Stimulated activated CD4-positive, alpha-beta T cell treated with anti-CD3 and anti-CD28 coated beads, Interleukin-2, amount 100 ng/mL, for 24 hours (primary cell): ENCODE measurements around the gene HIVEP3.

Source experiments
- DNase-seq, 2 donors: peaks; one replicate each; pipeline ENCODE4 v3.0.0-alpha.2; 2020

HIVEP3 gene

DNA sequence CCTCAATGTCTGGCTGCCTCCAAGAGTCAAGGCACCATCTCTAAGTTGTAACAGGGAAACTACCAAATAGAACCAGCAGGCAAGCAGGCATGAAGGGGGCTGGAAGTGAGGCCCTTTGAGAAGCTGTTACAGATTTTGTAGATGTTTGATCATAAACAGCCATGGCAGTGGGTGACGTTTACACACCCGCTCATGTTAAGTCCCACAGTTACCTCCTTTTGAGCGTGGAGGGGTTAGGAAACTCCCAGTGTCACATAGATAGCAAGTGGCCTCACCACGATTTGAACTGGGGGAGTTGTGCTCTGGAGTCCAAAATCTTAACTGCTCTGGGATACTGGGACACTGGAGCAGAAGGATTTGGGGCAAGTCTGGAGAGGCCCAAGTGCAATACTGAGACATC is 192.4 kb downstream of the HIVEP3 start:
- no peak for DNase-seq

DNA sequence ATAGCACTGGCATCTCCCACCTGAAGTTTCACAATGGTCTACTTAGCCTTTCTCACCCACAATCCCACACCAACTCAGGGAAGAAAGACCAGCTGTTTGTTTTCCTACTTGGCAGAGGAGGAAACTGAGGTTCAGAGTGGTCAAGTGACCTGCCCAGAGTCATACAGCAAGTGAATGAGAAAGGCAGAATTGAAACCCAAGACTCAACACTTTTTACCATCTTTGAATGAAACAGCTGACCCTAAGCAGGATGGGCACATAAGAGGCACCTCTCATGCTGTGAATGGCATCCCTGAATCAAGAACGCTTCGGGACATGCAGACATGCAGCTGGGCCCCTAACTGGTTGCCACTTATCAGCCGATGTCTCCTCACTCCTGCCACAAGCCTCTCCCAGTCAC is 193.8 kb downstream of the HIVEP3 start:
- DNase-seq: no peak

DNA sequence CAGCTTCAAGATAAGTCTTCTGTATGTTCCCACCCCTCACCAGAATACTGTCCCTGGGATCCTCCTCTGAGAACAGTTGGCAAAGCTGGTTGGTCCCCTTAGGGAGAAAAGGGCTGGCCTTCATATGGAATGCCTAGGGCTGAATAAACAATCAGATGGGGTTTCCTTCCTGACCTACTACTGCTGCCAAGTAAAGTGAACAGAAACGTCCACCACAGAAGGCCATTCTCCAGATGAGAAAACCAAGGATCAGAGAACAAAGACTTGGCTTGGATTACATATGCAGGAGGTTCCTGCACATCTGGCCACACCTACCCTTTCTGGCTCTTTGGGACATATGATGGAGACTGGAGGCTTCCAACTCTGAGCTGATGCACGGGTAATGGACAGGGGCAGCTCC is 194.5 kb downstream of the HIVEP3 start:
- no peak for DNase-seq

DNA sequence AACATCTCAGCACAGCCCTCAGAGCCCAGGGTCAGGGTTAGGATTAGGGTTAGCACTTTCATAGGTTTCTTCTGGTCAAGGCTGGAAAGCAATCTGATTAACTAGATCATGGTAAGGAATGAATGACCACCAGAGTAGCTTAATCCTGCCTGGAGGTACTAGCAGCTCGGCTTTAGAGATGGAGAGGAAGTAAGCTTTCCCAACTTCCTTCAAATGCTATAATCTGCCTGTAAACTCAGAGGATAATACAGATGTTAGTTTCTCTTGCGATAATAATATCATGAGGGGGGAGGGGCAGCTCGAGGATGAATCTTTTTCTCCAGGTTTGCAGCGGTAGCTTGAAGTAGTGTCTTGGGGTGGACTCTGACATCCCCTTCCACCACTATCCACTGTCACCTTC is 194.9 kb downstream of the HIVEP3 start:
- DNase-seq: no peak

- DNase-seq: no peak
Measured at GRCh38 chr1:41722184-41722583, 196.5 kb downstream of the HIVEP3 start.

- no peak for DNase-seq
Measured at GRCh38 chr1:41720861-41721410, 197.8 kb downstream of the HIVEP3 start.

- DNase-seq: no peak
Measured at GRCh38 chr1:41719590-41719989, 199.1 kb downstream of the HIVEP3 start.

- no peak for DNase-seq
Measured at GRCh38 chr1:41719128-41719527, 199.6 kb downstream of the HIVEP3 start.

DNA sequence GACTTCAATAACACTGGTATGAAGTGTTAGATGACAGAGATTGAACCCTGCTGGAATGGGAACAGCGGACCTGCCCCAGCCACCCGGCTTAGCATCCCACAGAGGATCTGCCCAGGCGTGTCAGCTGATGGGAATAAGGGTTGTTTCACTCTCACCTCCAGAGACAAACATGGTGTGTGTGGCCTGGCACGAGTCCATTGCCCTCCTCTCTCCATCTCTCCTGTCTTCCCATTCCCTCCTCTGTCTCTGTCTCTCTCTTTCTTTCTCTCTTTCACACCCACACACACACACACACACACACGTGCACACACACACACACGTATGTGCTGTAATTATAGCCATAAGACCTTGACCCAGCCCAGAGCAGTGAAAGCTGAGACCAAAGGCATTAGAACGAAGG is 200.2 kb downstream of the HIVEP3 start:
- no peak for DNase-seq

DNA sequence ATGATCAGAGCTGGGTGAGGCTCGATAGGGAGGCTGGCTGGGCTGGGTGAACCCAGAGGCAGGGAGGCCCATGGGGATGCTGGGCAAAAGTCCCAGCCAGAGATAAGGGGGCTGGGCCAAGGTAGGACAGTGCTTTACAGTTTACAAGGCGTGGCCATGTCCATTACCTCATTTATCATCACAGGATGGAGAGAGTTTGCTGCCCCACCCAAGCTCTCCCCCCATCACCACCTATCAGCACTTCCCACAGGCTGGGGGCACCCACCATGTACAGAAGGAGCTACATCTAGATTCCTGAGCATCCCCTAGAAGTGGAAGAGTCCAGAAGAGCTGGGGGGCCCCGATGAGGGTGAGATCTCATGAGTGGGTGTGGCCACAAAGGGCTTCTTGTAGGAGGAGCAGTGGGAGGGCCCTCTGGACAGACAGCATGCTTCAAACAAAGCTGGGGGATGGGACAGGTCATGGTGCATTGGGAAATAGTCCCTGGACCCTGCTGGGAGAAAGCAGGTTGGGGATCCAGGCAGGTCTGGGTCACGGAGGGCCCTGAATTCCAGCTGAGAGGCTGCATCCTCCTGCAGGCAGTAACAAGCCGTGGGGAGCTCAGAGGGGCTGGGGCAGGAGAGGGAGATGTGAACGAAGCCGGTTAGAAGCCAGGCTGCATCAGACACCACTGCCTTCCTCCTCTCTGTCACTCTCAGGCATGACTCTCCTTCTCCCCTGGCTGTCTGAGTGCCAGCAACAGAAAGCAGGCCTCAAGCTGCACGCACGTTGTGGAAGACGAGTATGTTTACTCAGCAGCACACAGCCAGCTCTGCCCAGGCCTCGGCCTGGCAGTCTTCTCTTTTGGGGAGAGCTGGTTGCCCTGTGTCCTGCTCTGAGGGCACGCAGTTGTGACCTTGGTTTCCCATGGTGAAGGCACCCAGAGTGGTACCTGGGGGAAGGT is 202.3 kb downstream of the HIVEP3 start:
- no peak for DNase-seq

DNA sequence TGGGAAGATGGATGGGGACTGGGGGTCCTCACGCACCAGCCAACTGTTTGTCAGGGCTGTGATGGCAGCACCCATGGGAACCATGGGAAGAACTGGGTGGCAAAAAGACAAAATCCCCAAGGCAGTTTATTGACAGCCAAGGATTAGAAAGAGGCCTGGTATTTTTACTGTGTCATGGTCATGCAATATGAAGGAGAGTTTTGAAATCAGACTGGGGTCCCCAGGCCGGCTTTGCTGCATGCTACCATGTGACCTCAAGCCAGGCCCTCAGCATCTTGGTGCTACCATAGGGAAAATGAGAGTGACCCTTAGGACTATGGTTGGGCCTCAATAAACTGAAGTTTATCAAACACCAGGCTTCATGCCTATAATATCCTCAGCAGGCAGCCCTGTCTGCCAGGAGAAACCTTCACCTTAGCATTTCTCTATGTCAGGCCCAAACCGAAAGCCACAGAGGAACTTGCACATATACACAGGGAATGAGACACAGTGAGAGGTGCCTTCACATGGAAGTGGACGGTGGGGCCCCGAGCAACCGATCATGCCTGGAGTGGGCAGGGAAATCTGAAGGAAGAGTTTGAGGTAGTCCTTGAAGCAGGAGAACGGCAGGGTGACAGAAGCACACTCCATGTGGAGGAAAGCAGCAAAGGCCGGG is 203.2 kb downstream of the HIVEP3 start:
- DNase-seq: no peak

DNA sequence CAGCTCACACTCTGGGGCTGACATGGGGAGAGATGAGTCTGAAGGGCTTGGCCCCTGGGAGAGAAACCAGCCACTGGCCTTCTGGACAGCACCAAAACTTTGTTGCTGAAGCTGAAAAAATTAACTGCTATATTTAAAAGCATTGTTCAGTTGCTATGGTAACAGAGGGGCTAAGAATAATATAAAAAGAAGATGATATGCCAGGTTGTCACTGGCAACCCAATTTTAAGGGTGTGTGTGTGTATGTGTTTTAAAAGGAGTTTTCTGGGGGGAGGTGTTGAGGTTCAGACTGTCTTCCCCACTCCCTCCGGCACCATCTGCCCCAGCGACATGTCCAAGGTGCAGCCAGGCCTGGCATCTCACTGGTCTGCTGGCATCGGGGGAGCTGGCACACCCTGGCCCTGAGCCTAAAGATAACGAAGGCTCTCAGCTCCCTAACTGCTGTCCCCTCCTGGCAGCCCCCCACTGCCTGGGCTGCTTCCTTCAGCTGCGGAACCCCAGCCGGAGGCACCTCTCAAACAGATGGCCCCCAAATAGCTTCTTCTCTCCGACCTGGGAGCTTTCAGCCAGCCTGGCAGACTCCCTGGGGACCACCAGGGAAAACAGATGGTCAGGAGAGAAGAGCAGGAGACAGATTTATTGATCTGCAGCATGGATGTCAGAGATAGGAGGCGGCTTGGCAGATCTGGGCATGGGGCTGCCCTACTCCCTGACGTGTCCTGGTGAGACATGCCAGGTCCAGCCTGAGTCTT is 203.9 kb downstream of the HIVEP3 start:
- no peak for DNase-seq

GRCh38 chr1:41713557-41714327 is 205.0 kb downstream of the HIVEP3 start:
- no peak for DNase-seq

- no peak for DNase-seq
Measured at GRCh38 chr1:41713141-41713540, 205.6 kb downstream of the HIVEP3 start.

- DNase-seq: no peak
Measured at GRCh38 chr1:41712695-41713094, 206.0 kb downstream of the HIVEP3 start.

DNA sequence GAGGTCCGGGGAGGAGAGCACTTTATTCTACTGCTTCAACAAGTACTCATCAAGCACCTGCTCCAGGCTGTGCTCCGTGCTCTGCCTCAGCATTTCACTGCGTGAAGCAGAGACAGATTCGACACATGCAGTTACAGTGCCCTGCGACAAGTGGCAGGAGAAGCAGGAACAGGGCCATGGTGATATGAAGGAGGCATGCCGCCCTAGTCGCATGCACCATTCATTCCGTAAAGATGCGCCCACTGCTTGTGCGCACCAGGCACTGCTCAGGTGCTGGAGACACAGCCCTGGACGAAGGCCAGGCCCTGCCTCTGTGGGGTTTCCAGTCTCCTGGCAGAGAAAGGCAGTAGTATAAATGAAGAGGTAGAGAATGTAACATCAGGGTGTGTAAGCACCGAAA is 206.6 kb downstream of the HIVEP3 start:
- no peak for DNase-seq

DNA sequence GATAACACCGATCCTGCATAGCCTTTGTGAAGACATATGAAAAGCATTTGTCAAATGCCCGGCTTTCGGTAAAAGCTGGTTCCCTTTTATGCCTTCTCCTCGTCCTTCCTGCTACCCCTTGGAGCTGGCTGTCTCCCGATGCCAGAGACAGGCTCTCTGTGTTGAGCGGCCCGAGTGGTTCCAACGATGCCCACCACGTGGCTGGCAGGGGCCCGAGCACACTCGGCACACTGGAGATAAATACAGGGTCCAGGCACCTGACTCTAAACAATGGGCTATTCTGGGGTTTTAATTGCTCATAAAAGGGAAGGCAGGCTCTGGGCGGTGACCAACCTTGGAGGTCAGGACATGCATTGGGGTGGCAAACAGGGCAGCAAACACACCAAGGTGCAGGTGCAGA is 207.1 kb downstream of the HIVEP3 start:
- DNase-seq: no peak

DNA sequence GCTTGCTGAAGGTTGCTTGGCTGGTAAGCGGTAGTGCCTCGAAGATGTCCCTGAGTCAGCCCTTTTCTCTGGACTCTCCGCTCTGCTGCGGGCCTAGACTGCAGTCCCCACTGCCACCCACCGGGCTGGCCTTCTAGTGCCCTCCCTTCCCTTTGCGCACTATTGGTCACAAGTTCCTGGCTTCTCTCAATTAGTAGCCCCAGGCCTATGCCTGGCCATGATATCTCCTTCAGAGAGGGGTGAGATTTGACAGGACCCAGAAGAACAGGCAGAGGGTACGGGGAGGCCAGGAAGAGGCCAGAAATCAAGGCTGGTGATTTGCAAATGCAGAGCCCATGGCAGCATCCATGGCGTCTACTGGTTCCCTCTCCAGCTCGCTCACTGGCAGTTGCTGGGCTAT is 207.7 kb downstream of the HIVEP3 start:
- DNase-seq: no peak

- DNase-seq: no peak
Measured at GRCh38 chr1:41709873-41710272, 208.8 kb downstream of the HIVEP3 start.

DNA sequence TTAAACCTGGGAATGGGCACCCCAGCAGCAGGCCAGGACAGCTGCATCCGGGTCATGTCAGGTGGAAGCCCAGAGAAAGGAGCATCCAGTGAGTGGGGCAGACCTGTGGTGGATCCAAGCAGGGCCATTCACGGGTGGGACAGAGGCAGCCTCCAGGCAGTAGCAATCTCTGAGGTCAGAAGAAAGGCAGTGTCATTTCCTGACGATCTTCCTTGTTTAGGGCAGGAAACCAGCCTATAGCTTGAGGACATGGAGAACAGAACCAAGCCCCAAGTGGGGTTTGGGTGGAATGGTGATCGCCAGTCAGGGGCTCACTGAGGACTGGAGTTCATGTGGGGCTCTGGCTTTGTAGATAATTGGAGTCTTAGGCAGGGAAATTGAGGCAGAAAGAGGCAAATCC is 209.4 kb downstream of the HIVEP3 start:
- DNase-seq: no peak

DNA sequence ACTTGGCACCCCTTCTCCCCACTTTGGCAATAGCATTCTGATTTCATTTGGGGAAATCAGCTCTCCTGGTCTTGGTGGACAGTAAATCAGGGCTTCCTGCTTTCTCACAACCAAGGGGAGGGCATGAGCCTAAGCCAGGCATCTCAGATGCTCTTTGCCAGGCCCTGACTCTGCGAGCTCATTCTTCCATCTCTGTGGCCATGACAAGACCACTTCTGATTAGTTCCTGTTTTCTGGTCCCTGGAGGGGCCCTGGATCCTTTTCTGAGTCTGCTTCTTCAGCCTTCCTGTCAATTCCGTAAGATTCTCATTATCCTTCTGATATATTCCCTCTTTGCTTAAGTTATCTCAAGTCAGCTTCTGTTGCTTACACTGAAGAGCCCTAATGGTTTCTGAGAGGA is 210.4 kb downstream of the HIVEP3 start:
- no peak for DNase-seq

- no peak for DNase-seq
Measured at GRCh38 chr1:41707793-41708192, 210.9 kb downstream of the HIVEP3 start.

DNA sequence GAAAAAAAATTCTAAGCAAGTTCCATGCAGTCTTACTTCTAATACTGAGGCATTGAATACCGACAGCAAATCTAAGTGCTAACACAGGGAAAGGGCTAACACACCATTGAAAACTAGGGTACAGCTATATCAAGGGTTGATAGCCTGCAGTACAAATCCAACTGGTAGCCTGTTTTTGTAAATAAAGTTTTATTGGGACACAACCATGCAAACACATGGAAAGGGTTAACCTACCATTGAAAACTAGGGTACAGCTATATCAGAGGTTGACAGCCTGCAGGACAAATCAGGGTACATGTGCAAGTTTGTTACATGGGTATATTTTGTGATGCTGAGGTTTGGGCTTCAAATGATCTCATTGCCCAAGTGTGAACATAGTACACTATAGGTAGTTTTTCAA is 212.9 kb downstream of the HIVEP3 start:
- no peak for DNase-seq
